CD4-positive, alpha-beta memory T cell (primary cell): Measurements from ENCODE around the gene RNF10. TPM values are rescaled to one million over a fixed set of nuclear protein-coding genes. Genes with fewer than 3 reads are reported as not detected.
"Not testable (repeated sequence)": the region's sequence is repeated elsewhere in the genome, so short reads cannot be mapped to it uniquely, and the experiment has no call there.

Experiments used
- CTCF ChIA-PET: fragments of 350-600 bp; sonication (Branson Sonifier 250); formaldehyde crosslinking; loops from one replicate; lab custom pipeline; 2021; ENCODE audit warnings: inconsistent platforms; ENCODE audit not compliant: partially characterized antibody; lab: Charles Lee
- POLR2A ChIA-PET: fragments of 350-600 bp; sonication (Branson Sonifier 250); formaldehyde crosslinking; loops from one replicate; lab custom pipeline; 2021; ENCODE audit not compliant: partially characterized antibody; lab: Charles Lee
- DNase-seq, 5 donors: peaks; one replicate each; pipeline versions ENCODE4 v3.0.0 to v3.0.0-alpha.2; 2020 to 2022; ENCODE audit warnings: mixed read lengths in 1 of 5
- H3K27ac ChIP-seq: one replicate; pipeline ENCODE4 v1.7.0; 2013; ENCODE audit warnings: low read depth, low read length
- H3K27me3 ChIP-seq: 2 replicates; pipeline ENCODE4 v1.7.0; 2013; ENCODE audit warnings: mild to moderate bottlenecking, low read length, moderate library complexity; ENCODE audit not compliant: insufficient read depth
- H3K36me3 ChIP-seq: 2 replicates; pipeline ENCODE4 v1.7.0; 2013; ENCODE audit warnings: mild to moderate bottlenecking, low read length, moderate library complexity; ENCODE audit not compliant: insufficient read depth
- H3K4me1 ChIP-seq: 2 replicates; pipeline ENCODE4 v1.7.0; 2013; ENCODE audit warnings: mild to moderate bottlenecking, low read length, moderate library complexity; ENCODE audit not compliant: insufficient read depth
- H3K4me3 ChIP-seq, 2 donors: one replicate each; pipeline ENCODE4 v1.7.0; 2013; ENCODE audit warnings: low read length in 2 of 2, mild to moderate bottlenecking in 1 of 2
- H3K9me3 ChIP-seq, 2 donors: one replicate each; pipeline ENCODE4 v1.7.0; 2013; ENCODE audit warnings: low read length in 2 of 2, control low read depth in 1 of 2; ENCODE audit not compliant: control insufficient read depth in 1 of 2
- H3K27ac Mint-ChIP-seq, 7 donors: one replicate each; pipeline ENCODE4 v1.8.0; 2020 to 2021; ENCODE audit warnings: mixed read lengths in 7 of 7, mild to moderate bottlenecking in 6 of 7, inconsistent platforms in 3 of 7, moderate library complexity in 3 of 7
- H3K27me3 Mint-ChIP-seq, 2 donors: one replicate each; pipeline ENCODE4 v1.8.0; 2020 to 2021; ENCODE audit warnings: mixed read lengths in 2 of 2
- H3K36me3 Mint-ChIP-seq, 2 donors: one replicate each; pipeline ENCODE4 v1.8.0; 2020 to 2021; ENCODE audit warnings: mixed read lengths in 2 of 2, inconsistent platforms in 1 of 2, mild to moderate bottlenecking in 1 of 2
- H3K4me1 Mint-ChIP-seq, 4 donors: one replicate each; pipeline ENCODE4 v1.8.0; 2020 to 2021; ENCODE audit warnings: mixed read lengths in 4 of 4, mild to moderate bottlenecking in 1 of 4
- H3K4me3 Mint-ChIP-seq, 8 donors: one replicate each; pipeline ENCODE4 v1.8.0; 2020 to 2021; ENCODE audit warnings: mixed read lengths in 8 of 8, mild to moderate bottlenecking in 7 of 8, moderate library complexity in 6 of 8, inconsistent platforms in 3 of 8
- H3K9me3 Mint-ChIP-seq, 8 donors: one replicate each; pipeline ENCODE4 v1.8.0; 2020 to 2021; ENCODE audit warnings: mixed read lengths in 8 of 8, mild to moderate bottlenecking in 5 of 8, inconsistent platforms in 3 of 8, moderate library complexity in 1 of 8
- intact Hi-C: fragments of 100-400 bp; cut with micrococcal nuclease; formaldehyde crosslinking; loops from one replicate; pipeline ENCODE4 v1.15.1; 2023
- polyA plus RNA-seq, 2 donors: library from polyadenylated mRNA; unstranded; fragments of 300-500 nt; fragmentation: Illumina TruSeq; gene quantifications; one replicate each; pipeline ENCODE4 v1.2.3, GENCODE V29; 2021
- total RNA-seq, 2 experiments: library from RNA; stranded (reverse); gene quantifications; one replicate each; pipeline ENCODE4 v1.2.3, GENCODE V29; 2021

The RNF10 gene
- total and polyA plus RNA-seq, 4 experiments from 2014 or later, result 101 to 249 (median 195) TPM

- no peak for DNase-seq
- Mint-ChIP-seq H3K36me3 (peaks cover 17 to 33% of the 10 kb centered on the region in 2 donors), H3K4me3 (peak overlapping the region in 1 of 8 donors; percentile 91), H3K9me3 (no peaks in the 10 kb centered on the region), H3K4me1 (peaks cover 23 to 52% (median 37%) of the 10 kb centered on the region in 4 donors), H3K27ac (peak overlapping the region; percentile 28 to 91 (median 56)), H3K27me3 (no peaks in the 10 kb centered on the region)
- peaks cover 19% of the 10 kb centered on the region for H3K4me1 ChIP-seq
- H3K27ac ChIP-seq, result peak overlapping the region; percentile 8
- H3K4me3 ChIP-seq, result no peak overlapping the region
- ChIA-PET CTCF (interaction anchor here (1.2 to 2.5 kb wide), 2 partner anchors 31 to 58 kb away, joined by 4 to 9 read pairs; no protein-coding TSS in a partner anchor), POLR2A (interaction anchor here (1.2 to 1.7 kb wide), 2 partner anchors 30 to 82 kb away, joined by 3 to 4 read pairs; partner anchors contain the start of genes COQ5 and POP5)
- no peaks in the 10 kb centered on the region for H3K9me3 ChIP-seq
- intact Hi-C loops, result no loop called here
- no peaks in the 10 kb centered on the region for H3K27me3 ChIP-seq
- H3K36me3 ChIP-seq, result peaks cover 9% of the 10 kb centered on the region
Observed at GRCh38 chr12:120498870-120499515, 35.2 kb upstream of the RNF10 start.

- H3K27ac Mint-ChIP-seq, result peak overlapping the region; percentile 42 to 79 (median 64)
- CTCF ChIA-PET, result interaction anchor here (0.8 to 2.5 kb wide), 3 partner anchors 30 to 34 kb away, joined by 3 to 9 read pairs (median 5); no protein-coding TSS in a partner anchor
- POLR2A ChIA-PET, result interaction anchor here (0.6 to 1.1 kb wide), 4 partner anchors 9 to 190 kb away, joined by 3 to 4 read pairs (median 4); no protein-coding TSS in a partner anchor
- no peak overlapping the region for H3K27ac ChIP-seq
- intact Hi-C loops, result no loop called here
- peaks cover 9% of the 10 kb centered on the region for H3K36me3 ChIP-seq
- H3K4me3 ChIP-seq, result no peak overlapping the region
- H3K9me3 ChIP-seq, result no peaks in the 10 kb centered on the region
- H3K4me1 ChIP-seq, result peaks cover 14% of the 10 kb centered on the region
- no peaks in the 10 kb centered on the region for H3K9me3 Mint-ChIP-seq
- H3K4me1 Mint-ChIP-seq, result peaks cover 19 to 41% (median 29%) of the 10 kb centered on the region in 4 donors
- H3K36me3 Mint-ChIP-seq, result peaks cover 19 to 38% of the 10 kb centered on the region in 2 donors
- no peak overlapping the region for H3K4me3 Mint-ChIP-seq
- no peaks in the 10 kb centered on the region for H3K27me3 ChIP-seq
- DNase-seq, result peak in 1 of 5 donors; percentile 20
- H3K27me3 Mint-ChIP-seq, result no peaks in the 10 kb centered on the region
Observed at GRCh38 chr12:120500581-120500980, 33.6 kb upstream of the RNF10 start.

DNA sequence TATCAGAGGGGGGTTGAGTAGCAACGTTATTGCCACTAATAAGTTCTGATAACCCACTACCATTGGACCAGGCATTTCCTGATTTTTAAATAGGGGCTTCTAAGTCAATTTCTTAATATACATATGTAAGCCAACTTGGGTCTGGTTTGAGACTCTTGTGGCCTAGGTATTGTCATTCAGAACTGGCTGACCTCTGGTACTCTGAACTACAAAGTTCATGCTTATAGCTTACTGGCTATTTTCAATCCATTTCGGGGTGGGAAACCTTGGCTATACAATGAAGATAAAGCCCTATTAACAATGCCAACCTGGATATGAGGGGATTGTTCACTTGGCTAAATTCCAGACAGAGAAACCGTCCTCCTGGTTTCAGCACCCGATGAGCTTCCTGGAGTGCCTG is 29.6 kb upstream of the RNF10 start:
- POLR2A ChIA-PET, result interaction anchor here (0.5 to 1.0 kb wide), 2 partner anchors 33 to 36 kb away, joined by 3 to 4 read pairs; no protein-coding TSS in a partner anchor
- no peak overlapping the region for H3K27ac ChIP-seq
- CTCF ChIA-PET, result interaction anchor here (0.5 to 2.1 kb wide), 3 partner anchors 8 to 483 kb away, joined by 3 to 5 read pairs (median 3); partner anchors contain the start of genes COQ5 and DYNLL1
- Mint-ChIP-seq H3K4me3 (no peak overlapping the region), H3K36me3 (peaks cover 25 to 27% of the 10 kb centered on the region in 2 donors), H3K27ac (no peak overlapping the region), H3K4me1 (peaks cover 6 to 10% (median 6%) of the 10 kb centered on the region in 4 donors), H3K27me3 (no peaks in the 10 kb centered on the region), H3K9me3 (no peaks in the 10 kb centered on the region)
- H3K4me3 ChIP-seq, result no peak overlapping the region
- no peaks in the 10 kb centered on the region for H3K4me1 ChIP-seq
- no peaks in the 10 kb centered on the region for H3K27me3 ChIP-seq
- peaks cover 16% of the 10 kb centered on the region for H3K36me3 ChIP-seq
- intact Hi-C loops, result no loop called here
- no peaks in the 10 kb centered on the region for H3K9me3 ChIP-seq
- DNase-seq, result no peak

GRCh38 chr12:120508537-120508936 is 25.6 kb upstream of the RNF10 start:
- Histone ChIP-seq H3K36me3 (peaks cover 11% of the 10 kb centered on the region), H3K4me1 (no peaks in the 10 kb centered on the region), H3K27ac (no peak overlapping the region), H3K27me3 (no peaks in the 10 kb centered on the region), H3K9me3 (no peaks in the 10 kb centered on the region), H3K4me3 (no peak overlapping the region)
- Mint-ChIP-seq H3K27me3 (no peaks in the 10 kb centered on the region), H3K4me3 (no peak overlapping the region), H3K4me1 (no peaks in the 10 kb centered on the region), H3K9me3 (no peaks in the 10 kb centered on the region), H3K27ac (peak overlapping the region in 1 of 7 donors; percentile 8), H3K36me3 (peaks cover 22 to 35% of the 10 kb centered on the region in 2 donors)
- POLR2A ChIA-PET, result interaction anchor here (1.1 kb wide), 1 partner anchor 12 kb away, joined by 3 read pairs; no protein-coding TSS in a partner anchor
- CTCF ChIA-PET, result interaction anchor here (0.6 to 1.1 kb wide), 2 partner anchors 71 to 971 kb away, joined by 3 read pairs; no protein-coding TSS in a partner anchor
- intact Hi-C loops, result no loop called here
- DNase-seq, result no peak

GRCh38 chr12:120514002-120514401 is 20.2 kb upstream of the RNF10 start:
- no peak overlapping the region for H3K27ac ChIP-seq
- intact Hi-C loops, result no loop called here
- Mint-ChIP-seq H3K27ac (no peak overlapping the region), H3K36me3 (peaks cover 29 to 38% of the 10 kb centered on the region in 2 donors), H3K9me3 (no peaks in the 10 kb centered on the region), H3K4me3 (no peak overlapping the region), H3K4me1 (peaks cover 0 to 3% (median 0%) of the 10 kb centered on the region in 4 donors), H3K27me3 (no peaks in the 10 kb centered on the region)
- no peaks in the 10 kb centered on the region for H3K27me3 ChIP-seq
- H3K4me1 ChIP-seq, result no peaks in the 10 kb centered on the region
- no peak overlapping the region for H3K4me3 ChIP-seq
- CTCF ChIA-PET, result no interaction called here
- DNase-seq, result no peak
- peaks cover 18% of the 10 kb centered on the region for H3K36me3 ChIP-seq
- POLR2A ChIA-PET, result interaction anchor here (0.9 kb wide), 1 partner anchor 15 kb away, joined by 3 read pairs; the partner anchor contains the start of gene COQ5
- no peaks in the 10 kb centered on the region for H3K9me3 ChIP-seq

GRCh38 chr12:120515496-120515895 is 18.7 kb upstream of the RNF10 start:
- intact Hi-C loops, result no loop called here
- Histone ChIP-seq H3K27me3 (no peaks in the 10 kb centered on the region), H3K27ac (no peak overlapping the region), H3K4me1 (no peaks in the 10 kb centered on the region), H3K4me3 (no peak overlapping the region), H3K9me3 (no peaks in the 10 kb centered on the region), H3K36me3 (peaks cover 15% of the 10 kb centered on the region)
- H3K36me3 Mint-ChIP-seq, result peaks cover 19 to 29% of the 10 kb centered on the region in 2 donors
- H3K4me3 Mint-ChIP-seq, result no peak overlapping the region
- POLR2A ChIA-PET, result interaction anchor here (0.8 to 1.5 kb wide), 2 partner anchors 19 to 46 kb away, joined by 4 read pairs; partner anchors contain the start of genes DYNLL1 and SRSF9
- no peaks in the 10 kb centered on the region for H3K27me3 Mint-ChIP-seq
- H3K27ac Mint-ChIP-seq, result no peak overlapping the region
- H3K4me1 Mint-ChIP-seq, result peaks cover 0 to 3% (median 0%) of the 10 kb centered on the region in 4 donors
- DNase-seq, result no peak
- H3K9me3 Mint-ChIP-seq, result no peaks in the 10 kb centered on the region
- CTCF ChIA-PET, result no interaction called here

- H3K4me1 Mint-ChIP-seq, H3K4me3 ChIP-seq, H3K27me3 Mint-ChIP-seq, H3K27ac ChIP-seq, POLR2A ChIA-PET, H3K9me3 ChIP-seq, intact Hi-C loops, H3K27me3 ChIP-seq, CTCF ChIA-PET, H3K4me3 Mint-ChIP-seq, H3K9me3 Mint-ChIP-seq, H3K27ac Mint-ChIP-seq, DNase-seq, H3K4me1 ChIP-seq: not testable (repeated sequence)
- H3K36me3 Mint-ChIP-seq, result peaks cover 16 to 18% of the 10 kb centered on the region in 2 donors
- H3K36me3 ChIP-seq, result peaks cover 15% of the 10 kb centered on the region
Observed at GRCh38 chr12:120519324-120519723, 14.8 kb upstream of the RNF10 start.
